H9 (cell line): Measurements from ENCODE around the gene MSH3. TPM values are rescaled to one million over a fixed set of nuclear protein-coding genes. Genes with fewer than 3 reads are reported as not detected.

Experiments used
- DNase-seq: peaks from one replicate; pipeline ENCODE4 v3.0.0-alpha.2; 2017
- H2AFZ ChIP-seq: one replicate; pipeline ENCODE4 v1.6.1; 2013; ENCODE audit warnings: mild to moderate bottlenecking, low read length, control low read depth, moderate library complexity
- H2AK5ac ChIP-seq: 2 replicates; pipeline ENCODE4 v1.6.1; 2013; ENCODE audit warnings: low read length, control low read depth, mixed read lengths; ENCODE audit not compliant: insufficient read length
- H2BK120ac ChIP-seq: one replicate; pipeline ENCODE4 v1.6.1; 2013; ENCODE audit warnings: low read depth, mild to moderate bottlenecking, low read length, control low read depth, inconsistent platforms; ENCODE audit not compliant: poor library complexity, severe bottlenecking
- H2BK12ac ChIP-seq: 2 replicates; pipeline ENCODE4 v1.6.1; 2013; ENCODE audit warnings: low read length, control low read depth, mixed read lengths, low read depth; ENCODE audit not compliant: insufficient read length
- H2BK15ac ChIP-seq: 2 replicates; pipeline ENCODE4 v1.6.1; 2013; ENCODE audit warnings: low read depth, low read length, control low read depth
- H2BK20ac ChIP-seq: one replicate; pipeline ENCODE4 v1.6.1; 2013; ENCODE audit warnings: low read depth, mild to moderate bottlenecking, low read length, control low read depth, inconsistent platforms; ENCODE audit not compliant: poor library complexity, severe bottlenecking
- H2BK5ac ChIP-seq: 2 replicates; pipeline ENCODE4 v1.6.1; 2013; ENCODE audit warnings: low read length, control low read depth, mixed read lengths; ENCODE audit not compliant: insufficient read length
- H3K14ac ChIP-seq: 2 replicates; pipeline ENCODE4 v1.6.1; 2013; ENCODE audit warnings: low read length, control low read depth; ENCODE audit not compliant: insufficient read depth
- H3K18ac ChIP-seq: 2 replicates; pipeline ENCODE4 v1.6.1; 2013; ENCODE audit warnings: low read depth, mild to moderate bottlenecking, mixed read lengths, low read length, control low read depth; ENCODE audit not compliant: insufficient read length
- H3K23ac ChIP-seq: 2 replicates; pipeline ENCODE4 v1.6.1; 2013; ENCODE audit warnings: low read length, control low read depth, mixed read lengths, low read depth; ENCODE audit not compliant: insufficient read length
- H3K23me2 ChIP-seq: 2 replicates; pipeline ENCODE4 v1.6.1; 2013; ENCODE audit warnings: low read depth, mild to moderate bottlenecking, mixed read lengths, low read length, control low read depth; ENCODE audit not compliant: insufficient read length, poor library complexity, severe bottlenecking
- H3K27ac ChIP-seq: 2 replicates; pipeline ENCODE4 v1.5.1; 2013; ENCODE audit warnings: low read length, control low read depth, mixed read lengths, low read depth; ENCODE audit not compliant: insufficient read length
- H3K27me3 ChIP-seq: 2 replicates; pipeline ENCODE4 v1.6.1; 2013; ENCODE audit warnings: low read length, control low read depth, inconsistent platforms; ENCODE audit not compliant: insufficient read depth
- H3K4ac ChIP-seq: 2 replicates; pipeline ENCODE4 v1.6.1; 2013; ENCODE audit warnings: low read depth, mild to moderate bottlenecking, control low read depth, inconsistent platforms, low read length, moderate library complexity
- H3K4me1 ChIP-seq: 2 replicates; pipeline ENCODE4 v1.6.1; 2013; ENCODE audit warnings: low read length, control low read depth, inconsistent platforms; ENCODE audit not compliant: insufficient read depth
- H3K4me2 ChIP-seq: 2 replicates; pipeline ENCODE4 v1.6.1; 2013; ENCODE audit warnings: low read length, control low read depth, mixed read lengths; ENCODE audit not compliant: insufficient read length, insufficient read depth
- H3K56ac ChIP-seq: 2 replicates; pipeline ENCODE4 v1.6.1; 2013; ENCODE audit warnings: low read depth, mild to moderate bottlenecking, mixed read lengths, low read length, control low read depth; ENCODE audit not compliant: insufficient read length
- H3K79me1 ChIP-seq: 2 replicates; pipeline ENCODE4 v1.6.1; 2013; ENCODE audit warnings: low read depth, mild to moderate bottlenecking, moderate library complexity, low read length, control low read depth, inconsistent platforms; ENCODE audit not compliant: insufficient read depth, poor library complexity, severe bottlenecking
- H3K79me2 ChIP-seq: 2 replicates; pipeline ENCODE4 v1.6.1; 2013; ENCODE audit warnings: low read length, control low read depth, inconsistent platforms; ENCODE audit not compliant: insufficient read depth
- H3K9ac ChIP-seq: 2 replicates; pipeline ENCODE4 v1.6.1; 2013; ENCODE audit warnings: low read length, control low read depth, mixed read lengths; ENCODE audit not compliant: insufficient read length; ENCODE audit errors: extremely low read depth
- H3K9me3 ChIP-seq: one replicate; pipeline ENCODE4 v1.6.1; 2013; ENCODE audit warnings: low read depth, low read length, inconsistent platforms; ENCODE audit not compliant: control insufficient read depth
- H3T11ph ChIP-seq: one replicate; pipeline ENCODE4 v1.6.1; 2013; ENCODE audit warnings: mild to moderate bottlenecking, low read length, control low read depth, inconsistent platforms
- H4K20me1 ChIP-seq: one replicate; pipeline ENCODE4 v1.6.1; 2013; ENCODE audit not compliant: control insufficient read depth, insufficient read length, insufficient read depth
- H4K5ac ChIP-seq: 2 replicates; pipeline ENCODE4 v1.6.1; 2013; ENCODE audit warnings: low read depth, mild to moderate bottlenecking, mixed read lengths, low read length, control low read depth; ENCODE audit not compliant: insufficient read length
- H4K8ac ChIP-seq: replicated peaks from 2 replicates; pipeline ENCODE4 v1.6.1; 2013; ENCODE audit warnings: low read length, control low read depth, mixed read lengths, low read depth; ENCODE audit not compliant: insufficient read length
- H4K91ac ChIP-seq: 2 replicates; pipeline ENCODE4 v1.6.1; 2013; ENCODE audit warnings: low read depth, mild to moderate bottlenecking, moderate library complexity, mixed read lengths, low read length, control low read depth; ENCODE audit not compliant: insufficient read length
- H3K27ac Mint-ChIP-seq, 3 experiments: 2 replicates in 2 of 3; 3 replicates in 1 of 3; pipeline ENCODE4 v1.8.0; 2020 to 2021; ENCODE audit warnings: mixed read lengths in 3 of 3, mild to moderate bottlenecking in 1 of 3, moderate library complexity in 1 of 3
- H3K27me3 Mint-ChIP-seq: 2 replicates; pipeline ENCODE4 v1.8.0; 2021; ENCODE audit warnings: low read depth, mild to moderate bottlenecking, moderate library complexity, mixed read lengths
- H3K36me3 Mint-ChIP-seq, 3 experiments: 2 replicates in 2 of 3; 3 replicates in 1 of 3; pipeline ENCODE4 v1.8.0; 2020 to 2021; ENCODE audit warnings: low read depth in 3 of 3, mixed read lengths in 3 of 3; ENCODE audit not compliant: insufficient read depth in 1 of 3
- H3K4me1 Mint-ChIP-seq, 2 experiments: 2 replicates each; pipeline ENCODE4 v1.8.0; 2020; ENCODE audit warnings: mixed read lengths in 2 of 2
- H3K4me3 Mint-ChIP-seq, 2 experiments: 2 replicates in 1 of 2; 3 replicates in 1 of 2; pipeline ENCODE4 v1.8.0; 2020 to 2021; ENCODE audit warnings: mild to moderate bottlenecking in 2 of 2, mixed read lengths in 2 of 2, moderate library complexity in 1 of 2
- H3K9me3 Mint-ChIP-seq, 2 experiments: 2 replicates in 1 of 2; 3 replicates in 1 of 2; pipeline ENCODE4 v1.8.0; 2020; ENCODE audit warnings: mild to moderate bottlenecking in 2 of 2, mixed read lengths in 2 of 2, moderate library complexity in 1 of 2
- WGBS: extraction: QIAGEN DNeasy Blood & Tissue Kit; methylation state at CpG from one replicate; pipeline ENCODE4 v1.1.7; 2013; ENCODE audit warnings: missing lambda C conversion rate, low lambda C conversion rate, mixed read lengths; ENCODE audit not compliant: insufficient read length; ENCODE audit errors: extremely low coverage; 5-methylcytosine and 5-hydroxymethylcytosine counted together
- total RNA-seq: library from RNA; stranded (reverse); gene quantifications from 2 replicates; pipeline ENCODE4 v1.2.1, GENCODE V29; 2021
- TF ChIP-seq, protein P1 (sequence below): fragments of 200-600 bp; sonication (generic); conservative IDR thresholded peaks from 3 replicates; pipeline ENCODE4 v1.8.0; 2021; ENCODE audit warnings: antibody characterized with exemption, mild to moderate bottlenecking

Gene MSH3
- total RNA-seq, 1 experiment from 2014 or later, result 17.3 TPM

DNA sequence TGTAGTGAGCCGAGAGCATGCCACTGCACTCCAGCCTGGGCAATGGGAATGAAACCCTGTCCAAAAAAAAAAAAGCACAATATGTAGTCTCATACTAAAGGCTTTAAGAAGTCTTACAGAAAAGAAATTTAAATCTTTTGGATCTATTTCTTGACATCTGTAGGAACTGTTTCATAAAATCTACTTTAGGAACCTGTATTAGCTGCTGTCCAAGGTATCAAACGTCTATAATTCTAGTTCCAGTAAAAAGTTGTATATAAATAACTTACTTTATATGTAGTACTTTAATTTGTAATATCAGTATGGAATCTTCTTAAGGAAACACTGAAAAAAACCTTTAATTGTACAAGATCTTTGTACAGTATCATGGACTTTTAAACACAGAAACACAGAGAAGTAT is 199.0 kb downstream of the MSH3 start:
- H3K27ac Mint-ChIP-seq, result no peak overlapping the region
- H4K20me1 ChIP-seq, result no peaks in the 10 kb centered on the region
- H2AK5ac ChIP-seq, result no peak overlapping the region
- H3K4me3 Mint-ChIP-seq, result no peak overlapping the region
- peaks cover 33 to 36% of the 10 kb centered on the region in 2 experiments for H3K9me3 Mint-ChIP-seq
- H3K4ac ChIP-seq, result no peak overlapping the region
- H3K4me1 Mint-ChIP-seq, result peaks cover 5% of the 10 kb centered on the region in 2 experiments; a peak in 1 of 4 replicates
- no peak overlapping the region for H4K8ac ChIP-seq
- H3K56ac ChIP-seq, result no peak overlapping the region
- no peak overlapping the region for H3K9ac ChIP-seq
- H3K36me3 Mint-ChIP-seq, result peaks cover 43 to 71% (median 49%) of the 10 kb centered on the region in 3 experiments
- no peak overlapping the region for H3K18ac ChIP-seq
- no peaks in the 10 kb centered on the region for H3K79me1 ChIP-seq
- H3K27ac ChIP-seq, result no peak overlapping the region
- H2BK20ac ChIP-seq, result no peak overlapping the region
- no CpG with 5 or more reads among the region's 2 CpGs for WGBS
- H2BK12ac ChIP-seq, result no peak overlapping the region
- H2BK5ac ChIP-seq, result no peak overlapping the region
- H3K79me2 ChIP-seq, result no peaks in the 10 kb centered on the region
- no peaks in the 10 kb centered on the region for H3K9me3 ChIP-seq
- H3K27me3 ChIP-seq, result no peaks in the 10 kb centered on the region
- no peak overlapping the region for H3K23ac ChIP-seq
- H3K14ac ChIP-seq, result no peak overlapping the region
- H2AFZ ChIP-seq, result no peak overlapping the region
- H3K27me3 Mint-ChIP-seq, result no peaks in the 10 kb centered on the region
- TF ChIP-seq, protein P1, sequence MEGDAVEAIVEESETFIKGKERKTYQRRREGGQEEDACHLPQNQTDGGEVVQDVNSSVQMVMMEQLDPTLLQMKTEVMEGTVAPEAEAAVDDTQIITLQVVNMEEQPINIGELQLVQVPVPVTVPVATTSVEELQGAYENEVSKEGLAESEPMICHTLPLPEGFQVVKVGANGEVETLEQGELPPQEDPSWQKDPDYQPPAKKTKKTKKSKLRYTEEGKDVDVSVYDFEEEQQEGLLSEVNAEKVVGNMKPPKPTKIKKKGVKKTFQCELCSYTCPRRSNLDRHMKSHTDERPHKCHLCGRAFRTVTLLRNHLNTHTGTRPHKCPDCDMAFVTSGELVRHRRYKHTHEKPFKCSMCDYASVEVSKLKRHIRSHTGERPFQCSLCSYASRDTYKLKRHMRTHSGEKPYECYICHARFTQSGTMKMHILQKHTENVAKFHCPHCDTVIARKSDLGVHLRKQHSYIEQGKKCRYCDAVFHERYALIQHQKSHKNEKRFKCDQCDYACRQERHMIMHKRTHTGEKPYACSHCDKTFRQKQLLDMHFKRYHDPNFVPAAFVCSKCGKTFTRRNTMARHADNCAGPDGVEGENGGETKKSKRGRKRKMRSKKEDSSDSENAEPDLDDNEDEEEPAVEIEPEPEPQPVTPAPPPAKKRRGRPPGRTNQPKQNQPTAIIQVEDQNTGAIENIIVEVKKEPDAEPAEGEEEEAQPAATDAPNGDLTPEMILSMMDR, result no peak
- no peak overlapping the region for H4K91ac ChIP-seq
- no peak for DNase-seq
- no peak overlapping the region for H2BK120ac ChIP-seq
- no peak overlapping the region for H2BK15ac ChIP-seq
- H3K23me2 ChIP-seq, result no peaks in the 10 kb centered on the region
- H3T11ph ChIP-seq, result no peak overlapping the region
- no peak overlapping the region for H4K5ac ChIP-seq
- H3K4me1 ChIP-seq, result no peaks in the 10 kb centered on the region; the same call in 1 of the 2 replicates
- H3K4me2 ChIP-seq, result no peak overlapping the region
